Panc1 (cell line): ENCODE data around the gene TGFB3. TPM values are rescaled to one million over a fixed set of nuclear protein-coding genes. Genes with fewer than 3 reads are reported as not detected.

Experiments used
- ATAC-seq: fragments of 200-7000 bp; cut with Tn5 transposase; 2 replicates; pipeline ENCODE4 v1.9.1; 2020; ENCODE audit warnings: mild to moderate bottlenecking, moderate library complexity
- BruUV-seq: library from RNA; stranded (reverse); fragments of 400-500 nt; replicated peaks from 2 replicates; lab custom pipeline; 2021; lab: Mats Ljungman, UMichigan
- CTCF ChIA-PET: fragments of 300-600 bp; sonication (Branson Sonifier 250); formaldehyde crosslinking; loops from one replicate; lab custom pipeline; 2022; ENCODE audit warnings: antibody characterized with exemption; lab: Charles Lee
- POLR2A ChIA-PET: fragments of 300-600 bp; sonication (Branson Sonifier 250); formaldehyde crosslinking; loops from one replicate; lab custom pipeline; 2022; ENCODE audit warnings: antibody characterized with exemption; lab: Charles Lee
- DNase-seq: peaks from one replicate; pipeline ENCODE4 v3.0.0-alpha.2; 2010; ENCODE audit warnings: low read depth, low spot score
- H3K27ac ChIP-seq: 2 replicates; pipeline ENCODE4 v1.5.1; 2011; ENCODE audit warnings: mild to moderate bottlenecking, low read length, inconsistent platforms
- H3K27me3 ChIP-seq: fragments of 200-500 bp; sonication (Bioruptor generic); 2 replicates; pipeline ENCODE4 v1.6.0; 2014; ENCODE audit warnings: low read length, inconsistent platforms; ENCODE audit not compliant: control insufficient read depth, insufficient read depth
- H3K36me3 ChIP-seq: fragments of 200-500 bp; sonication (Bioruptor generic); 2 replicates; pipeline ENCODE4 v1.5.1; 2014; ENCODE audit warnings: inconsistent platforms, mild to moderate bottlenecking, low read length, moderate library complexity; ENCODE audit not compliant: control insufficient read depth, insufficient read depth
- H3K4me1 ChIP-seq: 2 replicates; pipeline ENCODE4 v1.5.1; 2011; ENCODE audit warnings: inconsistent platforms, mild to moderate bottlenecking, low read length, moderate library complexity; ENCODE audit not compliant: control insufficient read depth, insufficient read depth
- H3K4me3 ChIP-seq, 2 experiments: 2 replicates each; pipeline ENCODE4 v1.5.1; 2011 to 2012; ENCODE audit warnings: low read depth in 2 of 2, low read length in 2 of 2, mild to moderate bottlenecking in 2 of 2, inconsistent platforms in 1 of 2, moderate library complexity in 1 of 2
- H3K9me3 ChIP-seq: fragments of 200-500 bp; sonication (Bioruptor generic); 2 replicates; pipeline ENCODE4 v1.5.1; 2014; ENCODE audit warnings: low read depth, mild to moderate bottlenecking, inconsistent platforms, low read length, moderate library complexity; ENCODE audit not compliant: control insufficient read depth, insufficient read depth
- CTCF ChIP-seq: fragments of 450-650 bp; IDR thresholded peaks from 2 replicates; pipeline ENCODE4 v1.5.1; 2017; ENCODE audit warnings: mild to moderate bottlenecking
- POLR2AphosphoS5 ChIP-seq: IDR thresholded peaks from 2 replicates; pipeline ENCODE4 v1.6.1; 2012; ENCODE audit warnings: mild to moderate bottlenecking, low read depth, low read length, moderate library complexity
- REST ChIP-seq, 2 experiments: IDR thresholded peaks; 2 replicates each; pipeline ENCODE4 v1.6.1; 2011 to 2012; ENCODE audit warnings: low read depth in 2 of 2, control low read depth in 1 of 2, low read length in 1 of 2, mild to moderate bottlenecking in 1 of 2, moderate library complexity in 1 of 2; ENCODE audit not compliant: insufficient read depth in 1 of 2
- SIN3A ChIP-seq: IDR thresholded peaks from 2 replicates; pipeline ENCODE4 v1.6.1; 2012; ENCODE audit warnings: low read depth, mild to moderate bottlenecking, low read length, moderate library complexity, borderline replicate concordance; ENCODE audit not compliant: insufficient read depth
- TCF7L2 ChIP-seq: IDR thresholded peaks from 2 replicates; pipeline ENCODE4 v1.6.1; 2011; ENCODE audit warnings: mild to moderate bottlenecking, low read depth, low read length, inconsistent platforms
- in situ Hi-C: cut with HindIII; loops from 2 replicates; pipeline ENCODE4 v1.10.0; 2016; ENCODE audit warnings: low sequenced_read_pairs, low pct_unique_long_range_greater_than_20kb
- intact Hi-C: fragments of 100-400 bp; cut with micrococcal nuclease; formaldehyde crosslinking; loops from one replicate; pipeline ENCODE4 v1.10.0; 2022; ENCODE audit not compliant: unreplicated experiment
- total RNA-seq: library from RNA; stranded (reverse); gene quantifications from one replicate; pipeline ENCODE4 v1.2.1, GENCODE V29; 2021; ENCODE audit not compliant: unreplicated experiment

Gene TGFB3
- total RNA-seq, 1 experiment from 2014 or later, result 9.6 TPM

DNA sequence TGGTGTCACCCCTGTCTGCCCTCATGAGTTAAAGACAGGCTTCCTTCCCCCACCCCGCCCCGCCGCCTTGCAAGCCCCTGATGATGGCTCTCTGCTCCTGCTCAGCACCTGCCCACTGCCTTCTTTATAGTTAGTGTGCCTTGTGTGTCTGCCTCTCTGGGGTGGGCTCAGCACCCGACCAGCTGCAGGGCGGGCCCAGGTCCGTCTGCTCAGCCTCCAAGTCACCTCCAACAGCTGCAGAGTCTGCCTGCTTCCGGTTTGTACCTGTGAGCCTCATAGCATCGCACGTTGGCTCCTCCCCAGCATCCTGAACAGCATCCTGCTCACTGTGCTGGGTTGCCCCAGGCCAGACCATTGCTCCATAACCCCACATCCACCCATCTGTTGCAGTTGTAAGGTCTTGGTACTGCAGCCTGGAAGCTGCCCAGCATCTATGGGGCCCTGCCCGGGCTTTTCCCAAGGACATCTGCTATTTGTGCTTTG, 3.5 kb downstream of the TGFB3 start:
- POLR2A ChIA-PET, result no interaction called here
- CTCF ChIA-PET, result interaction anchor here (1.5 to 2.2 kb wide), 3 partner anchors 72 to 269 kb away, joined by 8 to 11 read pairs (median 8); no protein-coding TSS in a partner anchor
- DNase-seq (no peak), ATAC-seq (no peak)
- peaks cover 10% of the 10 kb centered on the region for H3K4me1 ChIP-seq
- H3K27ac ChIP-seq, result no peak overlapping the region
- no TSS peak for BruUV-seq
- TF ChIP-seq TCF7L2, result no peak
- no peak for TF ChIP-seq CTCF
- no peak for TF ChIP-seq REST (IDR thresholded peaks at IDR 0.05; ENCODE audit: insufficient read depth in 1 of 2, low read depth in 2 of 2, low read length in 1 of 2)
- no peak for TF ChIP-seq SIN3A
- no peak for TF ChIP-seq POLR2AphosphoS5
- in situ Hi-C loops, result no loop called here
- intact Hi-C loops, result no loop called here
- H3K4me3 ChIP-seq, result no peak overlapping the region
- no peaks in the 10 kb centered on the region for H3K9me3 ChIP-seq
- no peaks in the 10 kb centered on the region for H3K27me3 ChIP-seq
- no peaks in the 10 kb centered on the region for H3K36me3 ChIP-seq

DNA sequence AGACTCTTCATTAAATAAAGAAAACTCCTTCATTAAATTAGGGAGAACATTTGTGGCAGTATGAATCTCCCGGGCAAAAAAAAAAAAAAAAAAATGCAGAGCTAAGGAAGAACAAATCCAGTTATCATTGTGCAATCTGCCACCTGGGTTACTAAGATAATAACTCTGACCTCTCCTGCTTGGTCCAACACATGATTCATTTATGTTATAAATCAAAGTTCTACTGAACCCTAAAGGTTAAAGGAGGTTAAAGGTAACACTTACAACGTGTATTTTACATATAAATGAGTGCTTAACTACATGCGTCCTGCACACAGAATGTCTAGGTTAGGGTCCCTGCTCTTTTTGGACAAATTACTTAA, 4.2 kb downstream of the TGFB3 start:
- intact Hi-C loops, result no loop called here
- POLR2A ChIA-PET, result no interaction called here

More for the DNA sequence above, 4.2 kb downstream of the TGFB3 start:
- in situ Hi-C loops, result no loop called here
- H3K27ac ChIP-seq, result no peak overlapping the region
- TF ChIP-seq TCF7L2, result no peak
- no peak for TF ChIP-seq SIN3A
- no peak for TF ChIP-seq REST (IDR thresholded peaks at IDR 0.05; ENCODE audit: insufficient read depth in 1 of 2, low read depth in 2 of 2, low read length in 1 of 2)
- no peak for TF ChIP-seq CTCF
- TF ChIP-seq POLR2AphosphoS5, result no peak
- H3K4me3 ChIP-seq, result no peak overlapping the region
- no TSS peak for BruUV-seq
- no peak for DNase-seq
- no peaks in the 10 kb centered on the region for H3K36me3 ChIP-seq
- no peaks in the 10 kb centered on the region for H3K9me3 ChIP-seq
- no peak for ATAC-seq
- peaks cover 7% of the 10 kb centered on the region; the same call in 1 of the 2 replicates for H3K4me1 ChIP-seq
- CTCF ChIA-PET, result interaction anchor here (0.6 to 0.7 kb wide), 2 partner anchors 66 to 185 kb away, joined by 3 to 9 read pairs; no protein-coding TSS in a partner anchor
- H3K27me3 ChIP-seq, result no peaks in the 10 kb centered on the region
